ENCODE measurements around the gene C16orf87. TPM values are rescaled to one million over a fixed set of nuclear protein-coding genes. Genes with fewer than 3 reads are reported as not detected.

C16orf87 gene
- total RNA-seq, 4 donors from 2014 or later, result 4.1 to 5.9 (median 5.3) TPM

- WGBS, 2 donors, result 58% methylated on average over 1 of the region's 1 CpG
- H3K4me3 ChIP-seq, result no peak overlapping the region
- TF ChIP-seq, protein P1, sequence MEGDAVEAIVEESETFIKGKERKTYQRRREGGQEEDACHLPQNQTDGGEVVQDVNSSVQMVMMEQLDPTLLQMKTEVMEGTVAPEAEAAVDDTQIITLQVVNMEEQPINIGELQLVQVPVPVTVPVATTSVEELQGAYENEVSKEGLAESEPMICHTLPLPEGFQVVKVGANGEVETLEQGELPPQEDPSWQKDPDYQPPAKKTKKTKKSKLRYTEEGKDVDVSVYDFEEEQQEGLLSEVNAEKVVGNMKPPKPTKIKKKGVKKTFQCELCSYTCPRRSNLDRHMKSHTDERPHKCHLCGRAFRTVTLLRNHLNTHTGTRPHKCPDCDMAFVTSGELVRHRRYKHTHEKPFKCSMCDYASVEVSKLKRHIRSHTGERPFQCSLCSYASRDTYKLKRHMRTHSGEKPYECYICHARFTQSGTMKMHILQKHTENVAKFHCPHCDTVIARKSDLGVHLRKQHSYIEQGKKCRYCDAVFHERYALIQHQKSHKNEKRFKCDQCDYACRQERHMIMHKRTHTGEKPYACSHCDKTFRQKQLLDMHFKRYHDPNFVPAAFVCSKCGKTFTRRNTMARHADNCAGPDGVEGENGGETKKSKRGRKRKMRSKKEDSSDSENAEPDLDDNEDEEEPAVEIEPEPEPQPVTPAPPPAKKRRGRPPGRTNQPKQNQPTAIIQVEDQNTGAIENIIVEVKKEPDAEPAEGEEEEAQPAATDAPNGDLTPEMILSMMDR (IDR thresholded peaks at IDR 0.05), result no peak
- no peak for TF ChIP-seq POLR2A (IDR thresholded peaks at IDR 0.05)
- TF ChIP-seq EP300 (IDR thresholded peaks at IDR 0.05), result no peak
Measured at GRCh38 chr16:46866286-46866685, 35.3 kb upstream of the C16orf87 start.

GRCh38 chr16:46862555-46863447 lies 31.8 kb upstream of the C16orf87 start:
- 89 to 92% methylated on average over 16 of the region's 16 CpGs for WGBS, 2 donors
- no peaks in the 10 kb centered on the region for H3K9me3 ChIP-seq
- no peak overlapping the region for H3K27ac ChIP-seq
- no peaks in the 10 kb centered on the region for H3K36me3 ChIP-seq
- no peak overlapping the region for H3K4me3 ChIP-seq
- no peak for DNase-seq (ENCODE audit: low spot score in 2 of 2)
- no peaks in the 10 kb centered on the region for H3K27me3 ChIP-seq
- H3K4me1 ChIP-seq, result peaks cover 0 to 5% (median 0%) of the 10 kb centered on the region in 4 donors
- TF ChIP-seq POLR2A (IDR thresholded peaks at IDR 0.05), result no peak
- TF ChIP-seq, protein P1 (IDR thresholded peaks at IDR 0.05), result no peak
- TF ChIP-seq EP300 (IDR thresholded peaks at IDR 0.05), result no peak

More at GRCh38 chr16:46866286-46866685, 35.3 kb upstream of the C16orf87 start:
- Histone ChIP-seq H3K27me3 (no peaks in the 10 kb centered on the region), H3K4me1 (no peaks in the 10 kb centered on the region), H3K27ac (no peak overlapping the region), H3K9me3 (no peaks in the 10 kb centered on the region), H3K36me3 (no peaks in the 10 kb centered on the region)
- no peak for DNase-seq (ENCODE audit: low spot score in 2 of 2)

GRCh38 chr16:46859719-46860152 lies 28.8 kb upstream of the C16orf87 start:
- H3K4me3 ChIP-seq, result no peak overlapping the region
- H3K27ac ChIP-seq, result no peak overlapping the region
- H3K27me3 ChIP-seq, result no peaks in the 10 kb centered on the region
- TF ChIP-seq EP300 (IDR thresholded peaks at IDR 0.05) (no peak), POLR2A (IDR thresholded peaks at IDR 0.05) (no peak)
- TF ChIP-seq, protein P1 (IDR thresholded peaks at IDR 0.05), result no peak
- peaks cover 0 to 15% (median 0%) of the 10 kb centered on the region in 4 donors for H3K4me1 ChIP-seq
- no peak for DNase-seq (ENCODE audit: low spot score in 2 of 2)
- no peaks in the 10 kb centered on the region for H3K36me3 ChIP-seq
- 65 to 74% methylated on average over 5 of the region's 5 CpGs for WGBS, 2 donors
- H3K9me3 ChIP-seq, result no peaks in the 10 kb centered on the region

DNA sequence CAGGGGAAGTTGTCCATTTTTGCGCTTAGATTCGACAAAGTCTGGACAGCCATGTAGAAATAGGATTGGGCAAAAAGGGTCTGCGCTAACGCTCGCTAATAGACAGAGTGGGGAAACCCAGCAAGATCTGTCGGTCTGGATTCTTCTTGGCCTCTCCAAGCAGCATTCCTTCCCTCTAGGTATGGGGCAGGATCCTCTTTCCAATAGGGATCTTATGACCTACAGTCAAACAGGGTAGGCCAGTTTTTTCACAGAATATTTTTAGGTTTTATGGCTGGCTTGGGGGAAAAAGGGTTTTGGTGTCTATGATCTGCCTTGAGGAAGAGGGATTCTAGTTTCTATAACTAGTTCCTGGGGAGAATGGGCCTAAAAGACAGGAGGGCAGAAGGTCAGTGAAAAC lies 27.2 kb upstream of the C16orf87 start:
- no peaks in the 10 kb centered on the region for H3K36me3 ChIP-seq
- H3K27ac ChIP-seq, result peak overlapping the region in 2 of 4 donors; percentile 68 to 78
- no peaks in the 10 kb centered on the region for H3K9me3 ChIP-seq
- no peak for TF ChIP-seq EP300 (IDR thresholded peaks at IDR 0.05)
- TF ChIP-seq, protein P1 (IDR thresholded peaks at IDR 0.05), result no peak
- TF ChIP-seq POLR2A (IDR thresholded peaks at IDR 0.05), result no peak
- H3K4me1 ChIP-seq, result peaks cover 0 to 15% (median 2%) of the 10 kb centered on the region in 4 donors
- H3K27me3 ChIP-seq, result no peaks in the 10 kb centered on the region
- H3K4me3 ChIP-seq, result no peak overlapping the region
- WGBS, 2 donors, result 94 to 99% methylated on average over 6 of the region's 6 CpGs
- DNase-seq (ENCODE audit: low spot score in 2 of 2), result no peak

DNA sequence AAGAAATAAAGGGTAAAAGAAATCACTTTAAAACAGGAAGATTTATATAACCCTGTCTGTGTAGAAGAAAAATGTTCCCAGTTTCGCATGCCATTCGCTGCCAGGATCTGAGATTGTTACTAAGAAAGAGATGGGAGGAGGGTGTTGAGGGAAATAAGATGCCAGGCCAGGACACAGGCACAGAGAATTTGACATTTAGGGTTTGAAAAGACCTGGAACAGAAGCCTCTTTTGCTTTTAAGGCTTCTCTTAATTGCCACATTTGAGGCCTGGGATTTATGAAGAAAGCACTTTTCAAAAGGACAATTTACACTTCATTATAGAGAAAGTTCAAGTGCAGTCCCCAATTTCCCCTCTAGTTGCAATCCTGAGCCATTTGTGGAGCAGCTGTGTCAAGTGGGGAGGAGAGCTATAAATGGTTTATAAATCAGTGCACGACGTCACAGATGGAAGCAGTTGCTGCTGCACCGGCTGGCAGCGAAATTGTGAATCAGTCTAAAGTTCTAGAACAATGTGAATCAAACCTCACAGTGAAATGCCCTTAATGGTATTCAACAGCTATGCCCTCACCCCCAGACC lies 26.5 kb upstream of the C16orf87 start:
- Histone ChIP-seq H3K36me3 (no peaks in the 10 kb centered on the region), H3K27ac (peak overlapping the region; percentile 24 to 78 (median 59)), H3K4me1 (peaks cover 0 to 15% (median 2%) of the 10 kb centered on the region in 4 donors), H3K9me3 (no peaks in the 10 kb centered on the region), H3K4me3 (no peak overlapping the region), H3K27me3 (no peaks in the 10 kb centered on the region)
- TF ChIP-seq EP300 (IDR thresholded peaks at IDR 0.05) (peak in 1 of 2 donors; percentile 24), POLR2A (IDR thresholded peaks at IDR 0.05) (no peak)
- TF ChIP-seq, protein P1 (IDR thresholded peaks at IDR 0.05), result peak; percentile 32 to 58 (median 39)
- no peak for DNase-seq (ENCODE audit: low spot score in 2 of 2)
- WGBS, 2 donors, result 22 to 25% methylated on average over 6 of the region's 6 CpGs

All from tibial nerve (tissue), 4 donors.